Neural cell (in vitro differentiated cells): ENCODE data around the gene DMXL2. TPM values are rescaled to one million over a fixed set of nuclear protein-coding genes. Genes with fewer than 3 reads are reported as not detected.

ENCODE experiments used
- H2AFZ ChIP-seq: fragments of 200-600, 300-800 bp; sonication (generic), shearing (Covaris generic); 2 replicates; pipeline ENCODE4 v1.6.0; 2014; ENCODE audit warnings: low read depth, mild to moderate bottlenecking, antibody characterized with exemption, low read length, moderate library complexity
- H3F3A ChIP-seq: fragments of 200-600 bp; shearing (Covaris generic); 2 replicates; pipeline ENCODE4 v1.6.1; 2016; ENCODE audit warnings: mild to moderate bottlenecking, moderate library complexity, mixed read lengths, antibody characterized with exemption, low read length; ENCODE audit not compliant: insufficient read depth, poor library complexity, severe bottlenecking
- H3K27ac ChIP-seq: fragments of 200-600, 300-800 bp; sonication (generic), shearing (Covaris generic); 2 replicates; pipeline ENCODE4 v1.5.1; 2014; ENCODE audit warnings: mild to moderate bottlenecking, low read length, moderate library complexity
- H3K27me3 ChIP-seq: fragments of 300-800, 200-600 bp; sonication (generic), shearing (Covaris generic); 2 replicates; pipeline ENCODE4 v1.6.0; 2014; ENCODE audit warnings: mild to moderate bottlenecking, low read depth, low read length, moderate library complexity; ENCODE audit not compliant: insufficient read depth
- H3K36me3 ChIP-seq: fragments of 300-800, 200-600 bp; sonication (generic), shearing (Covaris generic); 2 replicates; pipeline ENCODE4 v1.5.1; 2014; ENCODE audit warnings: mild to moderate bottlenecking, antibody characterized with exemption, low read length, moderate library complexity; ENCODE audit not compliant: insufficient read depth
- H3K4me2 ChIP-seq: fragments of 300-800, 200-600 bp; sonication (generic), shearing (Covaris generic); 2 replicates; pipeline ENCODE4 v1.6.0; 2014; ENCODE audit warnings: mild to moderate bottlenecking, low read length
- H3K4me3 ChIP-seq: fragments of 300-800, 200-600 bp; sonication (generic), shearing (Covaris generic); 2 replicates; pipeline ENCODE4 v1.5.1; 2014; ENCODE audit warnings: mild to moderate bottlenecking, low read length, moderate library complexity
- H3K79me2 ChIP-seq: fragments of 200-600 bp; shearing (Covaris generic); replicated peaks from 2 replicates; pipeline ENCODE4 v1.6.0; 2014; ENCODE audit warnings: mild to moderate bottlenecking, low read length, moderate library complexity; ENCODE audit not compliant: insufficient read depth
- H3K9ac ChIP-seq: fragments of 300-800, 200-600 bp; sonication (generic), shearing (Covaris generic); 2 replicates; pipeline ENCODE4 v1.6.1; 2016; ENCODE audit warnings: mild to moderate bottlenecking, low read length, mixed read lengths
- H3K9me2 ChIP-seq: fragments of 200-600 bp; shearing (Covaris generic); 2 replicates; pipeline ENCODE4 v1.6.1; 2016; ENCODE audit warnings: mild to moderate bottlenecking, low read length, mixed read lengths; ENCODE audit not compliant: insufficient read depth
- H3K9me3 ChIP-seq: fragments of 200-600, 300-800 bp; sonication (generic), shearing (Covaris generic); 2 replicates; pipeline ENCODE4 v1.6.1; 2016; ENCODE audit warnings: mild to moderate bottlenecking, mixed run types, low read length, moderate library complexity, mixed read lengths
- H4K20me1 ChIP-seq: fragments of 200-600 bp; shearing (Covaris generic); 2 replicates; pipeline ENCODE4 v1.6.1; 2016; ENCODE audit warnings: mild to moderate bottlenecking, mixed run types; ENCODE audit not compliant: insufficient read depth
- EP300 ChIP-seq: fragments of 450-650 bp; conservative IDR thresholded peaks from 2 replicates; pipeline ENCODE4 v1.6.1; 2014; ENCODE audit warnings: antibody characterized with exemption, mild to moderate bottlenecking, moderate library complexity; ENCODE audit not compliant: poor library complexity, severe bottlenecking
- EZH2 ChIP-seq: fragments of 200-600, 300-800 bp; shearing (Covaris generic), sonication (generic); IDR thresholded peaks from 2 replicates; pipeline ENCODE4 v1.6.1; 2014; ENCODE audit warnings: antibody characterized with exemption, low read length, borderline replicate concordance, mild to moderate bottlenecking; ENCODE audit not compliant: insufficient read depth, poor library complexity, severe bottlenecking
- MXI1 ChIP-seq: fragments of 450-650 bp; conservative IDR thresholded peaks from 2 replicates; pipeline ENCODE4 v1.6.1; 2014; ENCODE audit warnings: antibody characterized with exemption, mild to moderate bottlenecking; ENCODE audit not compliant: poor library complexity, severe bottlenecking
- POLR2AphosphoS5 ChIP-seq: IDR thresholded peaks from 2 replicates; pipeline ENCODE4 v1.6.1; 2012
- RAD21 ChIP-seq: fragments of 450-650 bp; conservative IDR thresholded peaks from 2 replicates; pipeline ENCODE4 v1.6.1; 2014; ENCODE audit warnings: antibody characterized with exemption, mild to moderate bottlenecking, moderate library complexity
- REST ChIP-seq: IDR thresholded peaks from 2 replicates; pipeline ENCODE4 v1.6.1; 2012; ENCODE audit warnings: borderline replicate concordance
- SMC3 ChIP-seq: fragments of 450-650 bp; conservative IDR thresholded peaks from 2 replicates; pipeline ENCODE4 v1.6.1; 2014; ENCODE audit warnings: antibody characterized with exemption, mild to moderate bottlenecking, moderate library complexity; ENCODE audit not compliant: poor library complexity
- TAF1 ChIP-seq: IDR thresholded peaks from 2 replicates; pipeline ENCODE4 v1.6.1; 2012; ENCODE audit warnings: low read depth
- polyA plus RNA-seq: library from polyadenylated mRNA; depleted of rRNA; stranded (reverse); fragments of >200 nt; gene quantifications from 2 replicates; pipeline ENCODE4 v1.2.3, GENCODE V29; 2014
- TF ChIP-seq, protein P1 (sequence below): fragments of 450-650 bp; IDR thresholded peaks from 2 replicates; pipeline ENCODE4 v1.5.1; 2014; ENCODE audit warnings: antibody characterized with exemption, mild to moderate bottlenecking, moderate library complexity; ENCODE audit not compliant: poor library complexity, severe bottlenecking

The DMXL2 gene
- polyA plus RNA-seq, 1 donor from 2014 or later, result 176 TPM

DNA sequence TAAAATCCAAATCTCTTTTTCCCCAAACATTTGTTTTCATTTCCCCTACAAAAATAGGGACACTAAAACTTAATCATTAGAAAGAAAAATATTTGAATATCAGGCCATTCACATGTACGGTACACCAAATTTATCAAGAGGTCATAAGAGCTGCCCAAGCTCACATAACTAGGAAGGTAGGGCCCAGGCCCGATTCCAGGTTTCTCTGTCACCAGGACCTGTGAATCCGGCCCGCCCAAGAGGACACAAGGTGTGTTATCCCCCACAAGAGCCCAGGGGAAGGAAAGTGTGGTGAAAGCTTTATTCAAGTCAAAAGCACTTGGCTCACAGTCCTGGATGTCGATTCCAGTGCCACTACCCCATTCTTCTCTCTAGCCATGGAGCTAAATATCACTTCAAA, 130.6 kb downstream of the DMXL2 start:
- Histone ChIP-seq H3F3A (no peaks in the 10 kb centered on the region), H3K27me3 (no peaks in the 10 kb centered on the region), H3K27ac (no peak overlapping the region), H2AFZ (no peak overlapping the region), H3K9me2 (no peaks in the 10 kb centered on the region), H3K9ac (no peak overlapping the region), H3K9me3 (no peaks in the 10 kb centered on the region), H3K4me3 (no peak overlapping the region), H3K4me2 (no peak overlapping the region), H3K79me2 (no peaks in the 10 kb centered on the region), H4K20me1 (no peaks in the 10 kb centered on the region), H3K36me3 (peaks cover 7% of the 10 kb centered on the region)
- no peak for TF ChIP-seq MXI1
- TF ChIP-seq SMC3, result no peak
- no peak for TF ChIP-seq EZH2
- no peak for TF ChIP-seq POLR2AphosphoS5
- TF ChIP-seq REST, result no peak
- TF ChIP-seq TAF1, result no peak
- TF ChIP-seq RAD21, result no peak
- TF ChIP-seq, protein P1, sequence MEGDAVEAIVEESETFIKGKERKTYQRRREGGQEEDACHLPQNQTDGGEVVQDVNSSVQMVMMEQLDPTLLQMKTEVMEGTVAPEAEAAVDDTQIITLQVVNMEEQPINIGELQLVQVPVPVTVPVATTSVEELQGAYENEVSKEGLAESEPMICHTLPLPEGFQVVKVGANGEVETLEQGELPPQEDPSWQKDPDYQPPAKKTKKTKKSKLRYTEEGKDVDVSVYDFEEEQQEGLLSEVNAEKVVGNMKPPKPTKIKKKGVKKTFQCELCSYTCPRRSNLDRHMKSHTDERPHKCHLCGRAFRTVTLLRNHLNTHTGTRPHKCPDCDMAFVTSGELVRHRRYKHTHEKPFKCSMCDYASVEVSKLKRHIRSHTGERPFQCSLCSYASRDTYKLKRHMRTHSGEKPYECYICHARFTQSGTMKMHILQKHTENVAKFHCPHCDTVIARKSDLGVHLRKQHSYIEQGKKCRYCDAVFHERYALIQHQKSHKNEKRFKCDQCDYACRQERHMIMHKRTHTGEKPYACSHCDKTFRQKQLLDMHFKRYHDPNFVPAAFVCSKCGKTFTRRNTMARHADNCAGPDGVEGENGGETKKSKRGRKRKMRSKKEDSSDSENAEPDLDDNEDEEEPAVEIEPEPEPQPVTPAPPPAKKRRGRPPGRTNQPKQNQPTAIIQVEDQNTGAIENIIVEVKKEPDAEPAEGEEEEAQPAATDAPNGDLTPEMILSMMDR, result no peak
- TF ChIP-seq EP300, result no peak

DNA sequence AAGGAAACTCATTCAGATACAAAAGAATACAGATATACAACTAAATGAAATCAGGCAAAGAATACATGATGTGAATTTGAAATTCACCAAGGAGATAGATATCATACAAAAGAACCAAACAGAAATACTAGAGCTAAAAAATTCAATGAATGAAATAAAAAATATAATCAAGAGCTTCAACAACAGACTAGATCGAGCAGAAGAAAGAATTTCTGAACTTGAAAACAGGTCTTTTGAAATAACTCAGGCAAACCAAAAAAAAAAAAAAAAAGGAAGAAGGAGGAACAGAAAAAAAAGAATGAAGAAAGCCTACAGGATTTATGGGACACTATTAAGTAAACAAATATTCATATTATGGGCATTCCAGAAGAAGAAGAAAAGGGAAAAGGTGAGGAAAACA, 137.8 kb downstream of the DMXL2 start:
- Histone ChIP-seq H3K79me2 (no peaks in the 10 kb centered on the region), H3K4me3 (no peak overlapping the region), H4K20me1 (no peaks in the 10 kb centered on the region), H3K27me3 (no peaks in the 10 kb centered on the region), H3K4me2 (no peak overlapping the region), H2AFZ (no peak overlapping the region), H3K9me3 (peaks cover 13% of the 10 kb centered on the region), H3K27ac (no peak overlapping the region), H3K9me2 (no peaks in the 10 kb centered on the region), H3F3A (no peaks in the 10 kb centered on the region), H3K9ac (no peak overlapping the region), H3K36me3 (peaks cover 39% of the 10 kb centered on the region)
- TF ChIP-seq RAD21 (no peak), SMC3 (no peak), EZH2 (no peak), MXI1 (no peak)

DNA sequence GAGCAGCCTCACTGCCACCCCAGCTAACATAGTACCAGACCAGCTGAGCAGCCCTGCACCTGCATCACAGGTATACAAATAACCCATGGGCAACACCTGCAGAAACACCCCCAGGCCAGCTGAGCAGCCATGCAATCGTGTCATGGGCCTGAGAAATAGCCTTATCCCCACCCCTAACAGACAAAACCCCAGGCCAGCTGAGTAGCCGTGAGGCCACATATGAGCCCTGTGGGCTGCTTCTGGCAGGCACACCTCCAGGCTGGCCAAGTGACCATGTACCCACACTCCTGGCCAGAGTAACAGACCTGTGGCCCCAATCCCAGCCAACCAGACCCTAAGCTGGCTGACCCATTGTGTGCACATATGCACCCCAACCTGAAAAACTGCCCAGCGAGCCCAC, 138.6 kb downstream of the DMXL2 start:
- no peak overlapping the region for H3K9ac ChIP-seq
- no peak overlapping the region for H3K27ac ChIP-seq
- H3K36me3 ChIP-seq, result peaks cover 46% of the 10 kb centered on the region
- H3K9me3 ChIP-seq, result peaks cover 13% of the 10 kb centered on the region
- H3K79me2 ChIP-seq, result no peaks in the 10 kb centered on the region
- H3K4me2 ChIP-seq, result no peak overlapping the region
- H3K4me3 ChIP-seq, result no peak overlapping the region
- no peaks in the 10 kb centered on the region for H3K9me2 ChIP-seq
- no peaks in the 10 kb centered on the region for H3F3A ChIP-seq
- H2AFZ ChIP-seq, result no peak overlapping the region
- no peaks in the 10 kb centered on the region for H4K20me1 ChIP-seq
- TF ChIP-seq MXI1, result no peak
- no peak for TF ChIP-seq TAF1
- TF ChIP-seq EP300, result no peak
- TF ChIP-seq EZH2, result no peak
- TF ChIP-seq REST, result no peak
- no peak for TF ChIP-seq POLR2AphosphoS5
- TF ChIP-seq, protein P1, result no peak
- no peaks in the 10 kb centered on the region for H3K27me3 ChIP-seq
